Left cardiac atrium (tissue), 4 donors: ENCODE data around the gene GULP1. TPM values are rescaled to one million over a fixed set of nuclear protein-coding genes. Genes with fewer than 3 reads are reported as not detected.
"Not testable (repeated sequence)": the region's sequence is repeated elsewhere in the genome, so short reads cannot be mapped to it uniquely, and the experiment has no call there.

Experiments used
- ATAC-seq, 2 donors: fragments of 200-7000 bp; cut with Tn5 transposase; one replicate each; pipeline ENCODE4 v1.9.1; 2020; ENCODE audit warnings: mild to moderate bottlenecking in 2 of 2, moderate library complexity in 2 of 2
- DNase-seq: peaks from one replicate; pipeline ENCODE4 v3.0.0-alpha.2; 2020
- intact Hi-C, 2 donors: fragments of 100-400 bp; cut with DNase I; formaldehyde crosslinking; loops; one replicate each; pipeline versions ENCODE4 v1.14.1 to v1.15.1; 2022 to 2023
- total RNA-seq, 2 donors: library from RNA; stranded (reverse); fragmentation: NEBNext Ultra II Directional; extraction: Animal tissue kit (Norgen Biotek cat#: 25700); gene quantifications; one replicate each; pipeline ENCODE4 v1.2.1, GENCODE V29; 2021
- donor health status: DM: no; HTN: yes; CAD: no.
- donor health status: DM: no; HTN: yes; CAD: no; lungs with severe emphysema.
- donor health status: DM: yes; HTN: yes; CAD: no.
- donor health status: Dilated cardiomyopathy.

Gene GULP1
- total RNA-seq, 2 donors from 2014 or later = 10.8 to 17.4 TPM

DNA sequence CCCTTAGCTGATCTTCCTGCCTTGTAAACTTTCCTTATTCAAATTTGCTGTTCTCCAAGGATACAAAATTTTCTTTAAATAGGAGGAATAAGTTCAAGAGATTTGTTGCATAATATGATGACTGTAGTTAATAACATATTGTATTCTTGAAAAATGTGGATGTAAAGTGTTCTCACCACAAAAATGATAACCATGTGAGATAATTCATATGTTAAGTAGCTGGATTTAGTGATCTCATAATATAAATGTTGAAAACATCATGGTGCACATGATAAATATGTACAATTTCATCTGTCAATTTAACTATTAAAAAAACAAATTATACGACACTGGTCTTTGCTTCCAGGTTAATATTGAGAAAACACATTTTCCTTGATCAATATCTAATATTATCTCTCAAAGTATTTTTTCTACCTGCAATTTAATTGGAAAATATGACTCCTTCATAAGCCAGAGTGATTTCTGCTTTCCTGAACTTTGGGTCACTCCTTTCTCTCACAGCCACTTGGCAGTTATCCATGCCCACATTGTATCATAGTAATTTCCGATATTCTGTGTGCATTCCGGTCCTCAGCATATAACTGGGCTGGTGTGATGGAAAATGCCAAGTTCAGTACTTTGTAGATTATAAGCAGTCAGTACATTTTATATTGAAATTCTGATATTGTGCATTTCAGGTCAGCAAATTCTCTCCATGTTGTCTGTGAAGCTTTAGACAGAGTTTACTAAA, 152.6 kb downstream of the GULP1 start:
- intact Hi-C loops = no loop called here
- ATAC-seq (no peak), DNase-seq (no peak)

DNA sequence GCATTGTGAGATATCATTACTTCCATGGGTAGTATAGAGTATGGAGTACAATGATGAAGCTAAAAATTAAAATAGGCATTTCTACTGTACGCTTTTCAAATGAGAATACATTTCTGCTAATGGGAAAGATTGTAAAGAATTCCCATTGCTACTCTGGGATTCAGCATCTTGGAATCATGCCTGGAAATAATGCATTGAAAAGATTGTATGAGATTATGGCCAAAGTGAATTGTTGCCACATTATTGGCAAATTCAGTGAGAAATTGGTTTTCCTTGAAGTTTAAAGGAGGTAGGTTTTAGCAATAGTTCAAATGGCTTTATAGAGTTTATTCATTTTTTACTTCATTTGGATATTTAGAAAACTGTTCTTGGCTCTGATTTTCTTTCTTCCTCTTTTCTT, 157.9 kb downstream of the GULP1 start:
- no peak for DNase-seq
- no peak for ATAC-seq
- intact Hi-C loops = no loop called here

- DNase-seq (no peak), ATAC-seq (no peak)
- intact Hi-C loops = no loop called here
Measured at GRCh38 chr2:188449971-188450370, 158.3 kb downstream of the GULP1 start.

GRCh38 chr2:188450732-188451483, 159.2 kb downstream of the GULP1 start:
- no peak for ATAC-seq
- DNase-seq = no peak
- intact Hi-C loops = no loop called here

- intact Hi-C loops = no loop called here
- ATAC-seq (no peak), DNase-seq (no peak)
Measured at GRCh38 chr2:188452084-188452483, 160.4 kb downstream of the GULP1 start.

DNA sequence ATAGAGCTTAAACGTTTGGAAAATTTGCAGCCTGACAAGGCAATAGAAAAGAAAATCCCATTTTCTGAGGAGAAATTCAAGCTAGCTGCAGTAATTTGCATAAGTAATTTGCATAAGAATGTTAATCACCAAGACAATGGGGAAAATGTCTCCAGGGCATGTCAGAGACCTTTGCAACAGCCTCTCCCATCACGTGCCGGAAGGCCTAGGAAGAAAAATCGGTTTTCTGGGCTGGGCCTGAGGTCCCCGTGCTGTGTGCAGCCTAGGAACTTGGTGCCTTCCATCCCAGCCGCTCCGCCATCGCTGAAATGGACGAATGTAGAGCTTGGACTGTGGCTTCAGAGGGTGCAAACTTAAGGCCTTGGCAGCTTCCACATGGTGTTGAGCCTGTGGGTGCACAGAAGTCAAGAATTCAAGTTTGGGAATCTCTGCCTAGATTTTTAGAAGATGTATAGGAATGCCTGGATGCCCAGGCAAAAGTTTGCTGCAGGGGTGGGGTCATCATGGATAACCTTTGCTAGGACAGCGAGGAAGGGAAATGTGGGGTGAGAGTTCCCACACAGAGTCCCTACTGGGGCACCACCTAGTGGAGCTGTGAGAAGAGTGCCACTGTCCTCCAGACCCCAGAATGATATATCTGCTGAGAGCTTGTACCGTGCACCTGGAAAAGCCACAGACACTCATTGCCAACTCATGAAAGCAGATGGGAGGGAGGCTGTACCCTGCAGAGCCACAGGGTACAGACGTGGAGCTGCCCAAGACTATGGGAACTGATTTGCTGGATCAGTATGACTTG, 164.6 kb downstream of the GULP1 start:
- intact Hi-C loops = no loop called here
- no peak for ATAC-seq
- no peak for DNase-seq

GRCh38 chr2:188459061-188459460, 167.4 kb downstream of the GULP1 start:
- no peak for DNase-seq
- ATAC-seq = no peak
- intact Hi-C loops = no loop called here

DNA sequence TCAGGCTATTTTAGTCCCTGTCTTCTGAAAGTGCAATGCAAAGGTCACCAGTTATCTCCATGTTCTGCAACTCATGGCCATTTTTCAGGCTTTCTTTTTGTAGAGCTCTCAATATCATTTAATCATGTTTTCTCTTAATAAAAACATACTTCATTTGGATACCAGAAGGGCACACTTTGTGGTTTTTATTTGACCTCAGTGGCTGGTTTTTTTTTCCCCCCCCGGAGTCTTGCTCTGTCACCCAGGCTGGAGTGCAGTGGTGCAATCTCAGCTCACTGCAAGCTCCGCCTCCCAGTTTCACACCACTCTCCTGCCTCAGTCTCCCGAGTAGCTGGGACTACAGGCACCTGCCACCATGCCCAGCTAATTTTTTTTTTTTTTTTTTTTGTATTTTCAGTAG, 174.4 kb downstream of the GULP1 start:
- DNase-seq, intact Hi-C loops, ATAC-seq: not testable (repeated sequence)

- DNase-seq (no peak), ATAC-seq (no peak)
- intact Hi-C loops = no loop called here
Measured at GRCh38 chr2:188466761-188467160, 175.1 kb downstream of the GULP1 start.

DNA sequence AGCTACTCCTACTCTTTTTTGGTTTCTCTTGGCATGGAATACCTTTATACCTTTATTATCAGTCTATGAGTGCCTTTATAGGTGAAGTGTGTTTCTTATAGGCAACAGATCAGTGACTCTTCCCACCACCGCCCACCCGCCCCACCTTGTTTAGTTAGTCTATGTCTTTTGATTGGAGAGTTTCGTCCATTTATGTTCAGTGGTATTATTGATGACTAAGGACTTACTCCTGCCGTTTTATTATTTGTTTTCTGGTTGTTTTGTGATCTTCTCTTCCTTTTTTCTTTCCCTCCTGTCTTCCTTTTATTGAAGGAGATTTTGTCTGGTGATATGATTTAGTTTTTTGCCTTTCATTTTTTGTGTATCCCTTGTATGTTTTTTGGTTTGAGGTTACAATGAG, 179.5 kb downstream of the GULP1 start:
- intact Hi-C loops = no loop called here
- ATAC-seq (no peak), DNase-seq (no peak)

- intact Hi-C loops = no loop called here
- ATAC-seq (no peak), DNase-seq (no peak)
Measured at GRCh38 chr2:188473306-188473705, 181.6 kb downstream of the GULP1 start.

DNA sequence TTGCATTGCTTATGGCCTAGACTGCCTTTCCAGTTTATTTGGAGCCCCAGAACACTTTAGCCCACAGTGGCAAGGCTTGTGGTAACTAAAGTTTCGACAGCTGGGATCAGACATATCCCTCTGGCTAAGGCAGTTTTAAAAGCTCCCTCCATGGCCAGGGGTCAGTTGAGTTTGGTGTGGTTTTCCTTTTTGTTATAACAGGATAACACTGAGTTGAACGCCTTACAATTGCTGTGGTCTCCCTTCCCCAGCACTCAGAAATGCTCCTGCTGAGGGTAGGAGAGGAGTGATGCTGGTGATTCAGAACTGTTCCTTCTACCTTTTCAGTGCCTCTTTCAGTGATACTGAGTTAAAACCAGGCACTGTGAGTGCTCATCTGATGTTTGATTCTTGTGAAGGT, 182.6 kb downstream of the GULP1 start:
- intact Hi-C loops = no loop called here
- DNase-seq (no peak), ATAC-seq (no peak)

DNA sequence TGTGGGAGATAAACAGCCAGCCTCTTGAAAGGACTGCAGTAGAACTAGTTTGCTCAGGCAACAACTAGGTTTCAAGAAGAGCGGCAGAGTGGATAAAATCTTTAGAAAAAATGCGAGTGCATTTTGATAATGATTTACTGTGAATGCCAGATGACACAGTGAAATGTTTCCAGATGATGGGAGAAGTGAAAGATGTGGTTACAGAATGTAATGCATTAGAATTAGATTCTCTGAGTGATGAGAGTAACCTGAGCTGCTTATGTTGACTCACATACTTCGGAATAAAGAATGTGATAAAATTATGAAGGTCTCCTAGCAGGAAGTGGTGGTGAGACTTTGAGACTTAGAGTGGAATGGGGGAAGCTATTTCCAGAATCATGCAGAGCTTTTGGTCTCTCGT, 184.3 kb downstream of the GULP1 start:
- DNase-seq (no peak), ATAC-seq (no peak)
- intact Hi-C loops = no loop called here

- DNase-seq (no peak), ATAC-seq (no peak)
- intact Hi-C loops = no loop called here
Measured at GRCh38 chr2:188477564-188478103, 186.0 kb downstream of the GULP1 start.

DNA sequence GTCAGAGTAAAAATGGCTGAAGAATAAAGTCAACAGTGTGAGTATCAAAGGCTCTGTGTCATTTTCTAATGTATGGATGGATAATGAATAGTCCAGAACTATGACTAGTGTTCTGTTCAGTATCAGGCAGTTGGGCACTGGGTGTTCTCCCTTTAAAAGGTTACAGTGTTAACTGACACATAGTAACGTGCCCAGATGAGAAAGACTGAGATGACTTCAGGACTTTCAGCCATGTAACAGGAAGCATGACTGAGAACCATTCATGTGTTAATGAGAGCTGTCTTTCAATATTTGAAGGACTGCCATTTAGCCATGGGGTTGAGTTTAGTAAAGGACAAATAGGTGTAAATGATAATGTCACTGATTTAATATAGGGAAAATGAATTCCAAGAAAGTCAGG, 187.1 kb downstream of the GULP1 start:
- DNase-seq = no peak
- intact Hi-C loops = no loop called here

DNA sequence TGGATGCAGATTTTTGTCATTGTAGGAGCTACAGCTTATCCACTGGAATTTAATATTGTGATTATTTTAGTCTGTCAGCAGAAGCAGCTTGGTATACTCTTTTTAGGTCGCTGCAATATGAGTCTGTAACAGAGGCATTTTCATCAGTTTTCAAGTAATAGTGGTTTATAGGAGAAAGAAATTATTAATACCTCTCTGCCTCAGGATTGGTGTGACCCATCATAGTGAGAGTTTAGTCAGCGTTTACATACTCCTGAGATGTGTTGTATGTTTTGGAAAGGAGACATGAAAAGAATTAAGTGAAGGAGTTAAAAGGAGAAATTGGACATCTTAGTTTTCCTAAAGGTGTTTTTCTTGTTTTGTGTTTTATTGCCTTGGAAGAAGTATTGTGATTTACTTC, 189.8 kb downstream of the GULP1 start:
- intact Hi-C loops = no loop called here
- DNase-seq (no peak), ATAC-seq (no peak)

More for the DNA sequence above, 187.1 kb downstream of the GULP1 start:
- no peak for ATAC-seq

DNA sequence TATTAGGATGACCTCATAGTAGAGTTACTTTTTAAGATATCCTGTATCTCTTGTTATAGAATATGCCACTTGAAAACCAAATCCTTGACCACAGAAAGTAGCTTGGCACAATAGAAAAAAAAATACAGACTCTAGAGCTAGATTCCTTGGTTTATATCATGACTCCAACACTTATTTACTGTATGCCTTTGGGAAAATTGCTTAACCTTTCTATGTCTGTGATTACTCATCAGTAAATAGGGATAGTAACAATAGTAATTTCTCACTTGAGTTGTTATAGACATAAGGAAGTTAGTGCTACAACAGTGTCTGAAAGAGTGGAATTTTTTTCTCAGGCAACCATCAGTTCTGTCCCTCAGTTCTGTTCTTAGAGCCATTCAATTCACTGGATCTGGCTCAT, 193.8 kb downstream of the GULP1 start:
- DNase-seq (no peak), ATAC-seq (no peak)
- intact Hi-C loops = no loop called here

DNA sequence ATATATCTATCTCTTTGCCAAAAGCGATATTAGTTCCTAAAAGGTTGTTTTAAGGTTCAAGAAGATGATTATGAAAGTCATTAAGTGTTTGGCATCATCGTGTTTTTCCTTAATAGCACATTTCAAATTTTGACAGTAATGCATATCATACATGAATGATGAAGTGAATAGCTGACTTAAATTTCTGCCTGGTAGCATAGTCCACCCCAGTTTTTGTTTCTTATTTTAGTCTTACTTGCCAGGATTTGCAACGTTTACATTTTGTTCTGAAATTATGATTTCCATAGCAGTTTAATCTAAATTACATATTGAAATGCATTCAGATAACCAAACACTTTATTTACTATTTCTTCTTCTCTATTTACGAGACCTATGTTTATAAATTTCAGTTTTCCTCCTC, 201.1 kb downstream of the GULP1 start:
- intact Hi-C loops = no loop called here
- ATAC-seq (no peak), DNase-seq (no peak)

- intact Hi-C loops = no loop called here
- no peak for ATAC-seq
- no peak for DNase-seq
Measured at GRCh38 chr2:188494906-188495305, 203.2 kb downstream of the GULP1 start.

GRCh38 chr2:188495969-188496431, 204.3 kb downstream of the GULP1 start:
- ATAC-seq (no peak), DNase-seq (no peak)
- intact Hi-C loops = no loop called here
